Middle frontal gyrus (tissue), 1 donor: ENCODE data around the gene KDF1.

Source experiments
- DNase-seq: peaks from one replicate; pipeline ENCODE4 v3.0.0-alpha.2; 2015; ENCODE audit warnings: low spot score; ENCODE audit errors: extremely low spot score

KDF1 gene, protein sequence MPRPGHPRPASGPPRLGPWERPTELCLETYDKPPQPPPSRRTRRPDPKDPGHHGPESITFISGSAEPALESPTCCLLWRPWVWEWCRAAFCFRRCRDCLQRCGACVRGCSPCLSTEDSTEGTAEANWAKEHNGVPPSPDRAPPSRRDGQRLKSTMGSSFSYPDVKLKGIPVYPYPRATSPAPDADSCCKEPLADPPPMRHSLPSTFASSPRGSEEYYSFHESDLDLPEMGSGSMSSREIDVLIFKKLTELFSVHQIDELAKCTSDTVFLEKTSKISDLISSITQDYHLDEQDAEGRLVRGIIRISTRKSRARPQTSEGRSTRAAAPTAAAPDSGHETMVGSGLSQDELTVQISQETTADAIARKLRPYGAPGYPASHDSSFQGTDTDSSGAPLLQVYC

DNA sequence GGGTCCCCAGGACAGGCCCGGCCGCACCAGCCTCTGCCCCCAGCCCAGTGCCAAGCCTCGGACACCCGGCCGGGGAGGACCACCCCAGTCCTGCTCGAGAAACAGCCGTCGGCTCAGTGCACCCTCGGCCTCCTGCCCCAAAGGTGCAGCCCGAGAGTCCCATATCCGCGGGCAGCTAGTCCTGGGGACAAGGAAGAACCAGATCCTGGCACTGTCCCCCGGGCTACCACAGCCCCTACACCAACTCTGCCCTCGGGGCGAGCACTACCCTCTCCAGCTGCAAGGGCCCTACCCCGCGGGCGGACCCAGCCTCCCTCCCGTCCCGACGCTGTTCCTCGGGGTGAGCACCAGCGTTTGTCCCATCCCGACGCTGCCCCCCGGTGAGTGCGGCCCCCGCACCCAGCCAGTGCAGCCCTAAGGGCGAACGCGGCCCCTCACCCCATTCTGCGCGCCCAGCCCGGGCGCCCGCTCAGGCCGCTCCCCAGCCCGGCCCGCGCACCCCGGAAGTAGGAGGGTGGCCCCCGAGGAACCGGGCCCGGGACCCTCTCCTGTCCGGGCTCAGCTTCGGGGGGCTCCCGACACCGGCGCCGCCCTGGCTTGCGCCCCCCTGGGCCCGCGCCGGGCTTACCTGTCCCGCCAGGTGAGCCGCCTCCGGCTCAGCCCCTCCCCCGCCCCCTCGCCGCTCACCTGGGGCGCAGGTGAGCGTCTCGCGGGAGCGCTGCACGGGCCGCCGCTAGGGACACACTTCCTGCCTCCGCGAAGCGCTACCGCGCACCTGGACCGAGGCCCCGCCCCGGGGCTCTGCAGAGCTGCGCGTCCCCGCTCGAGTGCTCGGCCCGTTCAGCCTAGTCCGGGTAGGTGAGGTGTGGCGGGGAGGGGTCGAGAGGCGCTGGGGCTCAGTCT lies at the start of gene KDF1:
KDF1 (minus strand) TSS at position 747 of the 903 bp plus-strand sequence. CDS start 8,088 bp downstream, outside the sequence.
- DNase-seq, result no peak

DNA sequence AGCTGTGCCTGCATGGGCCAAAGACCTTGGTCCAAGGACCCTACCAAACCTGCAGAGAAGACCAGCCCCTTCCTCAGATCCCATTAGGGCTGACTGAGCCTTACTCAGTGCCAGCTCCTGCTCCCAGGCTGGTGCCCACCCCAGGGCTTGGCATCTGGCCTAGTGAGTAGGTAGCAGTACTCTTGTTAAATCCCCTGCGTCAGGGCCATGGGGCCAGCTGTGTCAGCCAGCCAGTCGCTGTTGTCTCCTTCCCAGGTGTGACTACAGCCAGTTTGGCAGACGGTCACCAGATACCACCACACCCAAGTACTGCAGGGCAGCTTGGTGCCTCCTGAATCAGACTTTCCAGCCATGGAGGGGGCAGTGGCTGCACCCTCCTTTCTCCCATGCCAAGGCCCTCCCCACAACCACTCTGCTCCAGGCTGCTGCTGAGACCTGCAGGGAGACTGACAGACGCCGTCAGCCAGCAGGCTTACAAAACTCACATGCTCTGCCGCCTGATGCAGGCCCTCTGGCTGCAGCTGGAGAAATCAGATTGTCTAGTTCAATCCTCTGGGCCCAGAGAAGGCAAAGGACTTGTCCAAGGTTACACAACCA lies 49.4 kb upstream of the KDF1 start:
- DNase-seq, result no peak

DNA sequence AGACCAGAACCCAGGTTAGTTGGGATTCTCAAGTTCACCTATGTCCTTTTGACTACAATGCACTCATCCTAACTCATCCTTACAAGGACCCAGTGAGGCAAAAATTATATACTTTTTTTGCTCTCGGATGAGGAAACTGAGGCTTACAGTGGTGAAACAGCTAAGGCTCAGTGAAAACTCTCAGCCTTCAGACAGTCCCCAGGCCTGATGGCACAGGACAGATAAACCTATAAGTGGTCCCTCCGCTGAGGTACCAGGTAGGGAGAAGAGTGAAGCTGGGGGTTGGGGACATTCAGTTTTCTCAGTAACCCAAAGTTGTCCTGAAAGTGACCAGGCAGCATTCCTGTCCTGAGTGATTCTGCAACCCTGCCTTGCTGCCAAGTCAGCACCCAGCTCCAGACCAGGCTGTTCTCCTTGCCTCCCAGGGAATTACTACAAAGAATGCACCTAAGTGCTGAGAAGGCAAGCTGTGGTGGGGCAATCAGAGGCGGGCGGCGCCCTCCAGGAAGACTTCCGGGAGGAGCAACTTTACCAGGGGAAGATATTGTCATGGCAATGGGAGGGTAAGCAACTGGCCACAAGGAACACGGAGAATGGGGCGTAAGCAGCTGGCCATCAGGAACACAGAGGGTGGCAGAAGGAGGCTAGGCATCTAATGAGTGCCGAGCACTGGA lies 47.8 kb upstream of the KDF1 start:
- no peak for DNase-seq

DNA sequence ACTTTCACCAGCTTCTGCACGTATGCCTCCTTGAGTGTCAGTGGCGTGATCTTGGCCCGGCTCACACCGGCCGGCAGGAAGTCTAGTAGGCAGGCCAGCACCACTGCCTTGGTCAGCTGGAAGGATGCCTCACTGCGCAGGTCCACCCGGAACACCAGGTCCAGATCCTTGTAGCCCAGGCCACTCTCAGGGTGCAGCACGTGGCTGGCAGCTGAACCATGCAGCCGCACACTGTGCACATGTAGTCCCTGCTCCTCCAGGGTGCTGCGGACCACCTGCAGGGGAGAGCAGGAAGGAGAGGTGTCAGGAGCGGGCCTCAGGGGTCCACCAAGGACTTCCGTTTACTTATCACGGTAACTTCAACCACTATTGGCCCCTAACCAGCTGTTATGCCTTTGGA lies 46.4 kb upstream of the KDF1 start:
- DNase-seq, result no peak

DNA sequence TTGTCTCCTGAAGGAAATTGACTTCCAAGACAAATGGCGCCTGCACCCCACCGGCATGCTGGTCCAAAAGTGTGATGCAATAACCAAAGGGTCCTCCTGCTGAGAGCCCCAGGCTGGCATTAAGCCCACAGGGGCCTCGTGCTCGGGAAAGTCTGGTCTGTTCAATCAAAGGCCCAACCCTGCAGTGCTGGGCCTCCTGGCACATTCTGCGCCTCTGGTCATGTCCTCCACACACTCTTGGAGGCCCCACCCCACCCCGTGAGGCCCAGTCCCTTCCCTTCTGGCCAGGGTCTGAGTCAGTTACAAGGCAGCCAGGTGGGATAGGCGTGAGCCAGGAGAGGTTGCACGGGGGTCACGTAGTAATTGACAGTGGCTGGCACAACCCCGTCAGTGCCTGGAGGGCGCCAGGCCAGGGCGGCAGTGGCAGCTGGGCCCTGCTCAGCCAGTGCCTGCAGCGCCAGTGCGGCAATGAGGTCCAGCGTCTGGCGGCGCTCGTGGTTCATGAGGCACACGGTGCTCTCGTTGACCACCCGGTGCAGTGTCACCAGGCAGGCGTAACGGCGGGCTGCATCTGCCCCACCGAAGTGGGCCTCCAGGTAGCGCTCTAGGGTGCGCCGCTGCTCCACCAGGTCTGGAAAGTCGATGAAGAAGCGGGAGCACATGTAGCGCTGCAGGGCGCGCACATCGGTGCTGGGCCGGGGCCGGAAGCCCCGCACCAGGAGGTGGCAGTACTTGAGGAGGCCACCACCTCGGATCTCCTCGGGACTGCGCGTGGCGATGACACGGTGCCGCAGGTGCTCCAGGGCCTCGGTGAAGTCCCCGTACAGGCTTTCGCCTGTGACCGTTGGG lies 45.6 kb upstream of the KDF1 start:
- no peak for DNase-seq

DNA sequence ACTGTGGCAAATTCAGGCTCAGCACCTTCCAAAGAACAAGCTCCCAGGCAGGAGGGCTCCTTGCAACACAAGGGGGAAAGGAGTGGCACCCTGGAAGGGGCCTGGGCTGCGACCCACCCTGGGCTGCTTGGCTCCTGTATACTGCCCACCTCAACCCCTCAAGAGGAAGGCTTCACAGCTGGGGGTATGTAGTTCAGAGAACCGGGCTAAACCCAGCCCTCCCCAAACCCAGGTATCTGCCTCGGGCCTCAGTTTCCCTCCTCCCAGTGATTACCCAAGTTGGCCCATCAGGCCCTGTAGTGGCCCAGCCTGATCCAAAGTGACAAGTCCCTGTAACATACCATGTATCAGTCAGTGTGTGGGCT lies 44.9 kb upstream of the KDF1 start:
- no peak for DNase-seq

DNA sequence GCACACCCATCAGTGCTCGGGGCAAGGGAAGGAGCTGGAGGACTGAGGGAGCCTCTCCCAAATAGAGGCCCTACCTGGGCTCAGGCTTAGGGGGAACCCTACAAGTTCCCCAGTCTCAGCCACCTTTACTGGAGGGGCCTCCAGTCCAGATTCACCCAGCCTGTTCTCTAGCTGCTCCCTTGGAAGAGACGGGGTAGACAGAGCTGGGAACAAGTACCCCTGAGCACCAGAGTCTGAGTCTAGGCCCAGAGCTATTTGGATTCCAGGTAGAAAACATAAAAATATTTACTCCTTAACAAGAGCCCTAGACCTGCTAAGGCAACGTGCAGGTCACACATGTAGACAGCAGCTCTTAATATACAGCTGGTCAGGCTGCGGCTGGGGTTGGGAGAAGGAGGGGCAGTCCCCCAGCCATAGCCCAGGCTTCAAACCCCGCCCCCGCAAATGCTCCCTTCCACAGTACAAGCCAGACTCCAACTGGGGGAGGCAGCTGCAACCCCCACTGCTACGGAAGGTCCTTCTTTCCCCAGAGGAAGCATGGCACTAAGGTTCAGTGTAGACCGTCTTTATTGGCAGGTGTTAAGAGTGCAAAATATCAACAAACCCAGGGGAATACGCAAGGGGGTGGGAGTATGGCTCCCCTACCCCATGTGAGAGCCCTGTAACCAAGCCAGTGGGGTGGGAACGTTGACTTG lies 44.4 kb upstream of the KDF1 start:
- DNase-seq, result no peak

DNA sequence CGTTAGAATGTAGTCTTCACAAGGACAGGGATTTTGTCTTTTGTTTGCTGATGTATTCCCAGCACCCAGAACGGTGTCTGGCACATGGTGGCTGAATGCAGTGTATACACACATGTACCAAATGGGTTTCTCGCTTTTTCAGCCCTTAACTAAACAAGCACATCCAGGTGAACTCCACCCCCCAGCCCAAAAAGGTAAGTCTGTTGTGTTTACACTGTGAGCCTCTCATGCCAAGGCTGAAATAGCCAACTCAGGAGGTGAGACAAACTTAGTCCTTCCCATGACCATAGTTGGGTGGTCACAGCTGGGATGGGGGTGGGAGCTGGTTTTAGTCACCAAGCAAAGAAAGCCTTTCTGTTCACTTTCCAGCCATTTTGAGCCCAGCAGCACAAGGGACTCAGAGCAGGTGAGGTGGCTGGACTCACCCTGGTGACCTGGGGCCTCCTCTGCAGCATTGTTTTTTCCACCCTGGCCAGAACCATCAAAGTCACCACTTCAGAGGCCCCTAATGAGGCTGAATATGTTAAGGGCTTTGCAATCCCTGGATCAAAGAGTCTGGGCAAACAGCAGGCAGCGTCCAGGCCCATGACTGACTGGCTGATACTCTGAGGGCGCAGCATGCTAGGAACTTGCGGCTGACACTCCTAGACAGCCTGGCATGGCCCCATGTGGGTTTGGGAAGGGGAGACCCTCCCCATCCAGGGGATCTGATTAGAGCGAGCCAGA lies 43.6 kb upstream of the KDF1 start:
- no peak for DNase-seq

DNA sequence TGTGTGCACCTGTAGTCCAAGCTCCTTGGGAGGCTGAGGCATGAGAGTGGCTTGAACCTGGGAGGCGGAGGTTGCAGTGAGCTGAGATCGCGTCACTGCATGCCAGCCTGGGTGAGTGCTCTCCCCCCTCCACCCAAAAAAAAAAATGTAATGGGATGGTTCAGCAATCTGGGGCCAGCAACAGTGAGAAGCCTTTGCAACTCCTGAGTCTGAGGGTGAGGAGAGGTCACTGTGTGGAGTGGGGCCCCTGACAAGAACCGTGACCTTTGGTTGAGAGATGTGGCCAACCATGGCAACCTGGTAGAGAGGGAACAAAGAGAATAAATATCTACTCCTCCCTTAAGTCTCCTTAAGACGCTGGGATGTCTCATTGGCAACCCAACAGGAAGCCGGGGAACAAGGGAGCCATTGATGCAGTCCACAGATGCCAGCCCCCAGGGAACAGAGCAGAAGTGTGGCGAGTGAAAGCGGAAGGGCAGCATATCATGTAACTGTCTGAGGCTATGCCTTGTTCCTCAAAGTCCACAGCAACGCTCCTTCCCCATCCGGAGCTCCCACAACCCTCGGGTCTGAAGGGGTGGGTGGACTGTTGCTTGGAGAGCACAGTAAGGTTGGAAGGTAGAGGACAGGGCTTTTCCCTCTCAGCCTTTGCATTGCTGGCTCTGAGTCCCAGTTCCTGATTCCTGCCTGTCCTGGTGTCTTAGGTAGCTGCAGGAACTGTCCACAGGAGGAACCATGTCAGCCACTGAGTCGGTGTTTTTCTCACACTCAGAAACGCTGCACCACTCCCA lies 41.5 kb upstream of the KDF1 start:
- DNase-seq, result no peak

DNA sequence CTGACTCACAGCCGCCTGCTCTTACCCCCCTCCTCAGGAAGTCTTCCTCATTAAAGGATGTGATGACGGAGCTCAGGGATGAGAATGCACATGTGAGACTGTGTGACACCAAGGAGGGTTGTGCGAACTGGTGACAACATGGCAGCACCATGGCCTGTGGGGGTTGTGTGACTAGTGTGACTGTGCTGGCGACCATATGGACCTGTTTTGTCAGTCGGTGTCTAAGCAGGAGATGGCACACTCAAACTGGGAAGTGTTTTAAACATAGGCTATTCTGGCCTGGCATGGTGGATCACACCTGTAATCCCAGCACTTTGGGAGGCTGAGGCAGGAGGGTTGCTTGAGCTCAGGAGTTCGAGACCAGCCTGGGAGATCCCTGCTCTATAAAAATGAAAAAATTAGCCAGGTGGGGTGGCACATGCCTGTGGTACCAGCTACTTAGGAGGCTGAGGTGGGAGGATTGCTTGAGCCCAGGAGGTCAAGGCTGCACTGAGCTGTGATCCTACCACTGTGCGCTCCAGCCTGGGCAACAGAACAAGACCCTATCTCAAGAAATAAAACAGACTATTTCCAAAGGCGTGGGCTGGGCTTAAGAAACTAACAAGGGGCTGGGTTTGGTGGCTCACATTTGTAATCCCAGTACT lies 40.7 kb upstream of the KDF1 start:
- DNase-seq, result no peak

DNA sequence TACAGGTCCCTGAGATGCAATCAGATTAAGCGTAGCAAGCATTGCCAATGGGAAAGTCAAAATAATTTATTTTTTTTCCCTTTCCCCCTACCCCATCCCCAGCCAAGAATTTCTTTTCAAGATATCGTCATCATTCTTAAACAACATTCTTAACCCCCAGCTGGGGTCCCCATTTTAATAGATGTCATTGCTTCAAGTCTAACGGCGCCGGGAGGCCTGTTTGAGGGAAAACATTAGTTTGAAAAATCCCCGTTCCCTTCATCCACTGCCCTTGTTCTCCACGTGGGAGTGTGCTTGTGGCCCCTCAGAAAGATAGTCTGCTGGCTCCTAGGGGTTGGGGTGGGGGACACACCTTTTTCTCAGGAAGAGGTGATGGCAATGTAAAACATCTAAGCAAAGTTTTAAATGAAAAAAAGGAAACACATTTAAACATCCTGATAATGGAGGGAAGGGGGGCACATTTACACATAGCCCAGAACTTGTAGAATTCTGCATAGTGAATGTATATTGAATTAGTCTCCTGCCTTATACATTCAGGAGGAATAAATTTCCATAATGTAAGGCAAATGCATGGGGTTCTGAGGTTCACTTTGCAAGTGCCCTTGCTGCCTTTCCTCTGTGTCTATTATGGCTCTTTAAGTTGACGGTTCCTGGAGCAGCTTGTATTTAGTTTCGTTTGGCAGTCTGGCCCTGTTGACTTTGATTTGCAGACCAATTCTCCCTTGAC lies 40.0 kb upstream of the KDF1 start:
- no peak for DNase-seq

DNA sequence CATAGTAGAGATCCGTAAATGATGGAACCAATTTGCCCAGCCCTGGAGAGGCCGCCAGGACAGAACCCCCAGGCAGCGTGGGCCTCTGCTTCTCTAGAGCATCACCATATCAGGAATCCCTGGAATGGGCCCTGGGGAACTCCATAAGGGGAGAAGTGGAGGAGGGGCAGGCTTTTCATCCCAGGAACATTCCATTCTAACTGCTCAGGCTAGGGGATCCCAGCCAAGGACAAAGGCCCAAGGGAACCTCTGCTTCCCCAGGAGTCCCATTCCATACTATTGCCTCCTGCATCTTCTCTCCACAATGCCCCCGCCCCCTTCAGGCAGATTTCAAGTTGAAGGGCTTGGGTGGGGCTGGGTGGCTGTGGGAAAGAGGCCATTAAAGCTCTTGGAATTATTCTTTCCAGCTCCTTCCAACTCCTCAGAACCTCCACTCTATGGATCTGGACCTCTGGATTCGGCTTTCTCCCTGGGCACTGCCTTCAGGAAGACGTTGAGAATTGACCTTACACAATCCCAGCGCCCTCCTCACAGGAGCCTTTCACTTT lies 39.2 kb upstream of the KDF1 start:
- no peak for DNase-seq

DNA sequence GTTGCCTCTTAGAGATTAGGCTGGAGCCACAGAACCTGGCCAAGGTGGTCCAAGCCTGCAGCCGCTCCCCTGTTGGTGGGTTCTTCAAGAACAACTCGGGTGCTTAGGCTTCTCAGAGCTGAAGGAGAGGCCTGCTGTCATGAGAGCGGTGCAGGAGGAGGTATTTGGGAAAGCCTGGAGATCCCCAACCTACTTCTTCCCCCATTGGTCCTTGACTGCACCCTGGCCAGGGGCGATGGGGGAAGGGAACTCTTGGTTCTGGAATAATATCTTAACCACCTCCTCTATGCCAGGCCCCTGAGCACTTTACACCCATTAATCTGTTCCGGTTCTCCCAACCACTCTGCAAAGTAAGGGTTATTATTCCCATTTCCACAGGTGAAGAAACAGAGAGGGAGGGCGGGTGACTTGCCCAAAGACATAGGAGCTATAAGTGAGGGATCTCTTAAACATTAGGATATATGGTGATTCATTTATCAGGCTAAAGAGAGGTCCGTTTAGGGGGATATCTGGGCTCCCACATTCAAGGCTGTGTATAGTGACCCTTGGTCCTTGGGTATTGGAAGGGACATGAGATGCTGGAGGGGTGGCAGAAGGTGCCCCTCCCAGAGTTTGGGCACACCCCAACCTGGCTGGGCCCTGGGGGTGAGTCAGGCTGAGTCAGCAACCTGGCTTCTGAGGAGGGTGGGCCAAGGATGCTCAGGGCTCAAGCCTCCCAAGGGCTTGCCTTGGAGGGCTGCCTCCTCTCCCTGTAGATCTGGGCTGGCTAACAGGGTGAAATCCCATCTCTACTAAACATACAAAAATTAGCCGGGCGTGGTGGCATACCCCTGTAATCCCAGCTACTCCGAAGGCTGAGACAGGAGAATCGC lies 38.4 kb upstream of the KDF1 start:
- no peak for DNase-seq

DNA sequence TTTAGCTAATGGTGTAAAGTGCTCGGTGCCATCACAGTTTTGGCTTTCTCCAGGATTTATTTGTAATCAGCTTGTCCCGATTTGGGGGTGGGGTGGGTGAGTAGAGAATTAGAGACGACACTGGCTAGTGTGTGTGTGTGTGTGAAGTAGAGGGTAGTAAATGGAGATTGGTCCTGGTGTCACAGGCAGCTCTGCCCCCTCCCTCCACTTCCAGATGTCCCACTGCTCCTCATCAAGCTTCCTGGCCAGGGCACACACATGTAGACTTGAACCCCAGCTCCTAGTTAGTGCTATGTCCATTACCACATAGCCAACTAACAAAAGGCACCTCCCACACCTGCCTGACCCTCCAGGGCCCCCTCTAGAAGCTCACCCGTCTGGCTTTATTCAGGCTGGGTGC lies 36.4 kb upstream of the KDF1 start:
- no peak for DNase-seq

DNA sequence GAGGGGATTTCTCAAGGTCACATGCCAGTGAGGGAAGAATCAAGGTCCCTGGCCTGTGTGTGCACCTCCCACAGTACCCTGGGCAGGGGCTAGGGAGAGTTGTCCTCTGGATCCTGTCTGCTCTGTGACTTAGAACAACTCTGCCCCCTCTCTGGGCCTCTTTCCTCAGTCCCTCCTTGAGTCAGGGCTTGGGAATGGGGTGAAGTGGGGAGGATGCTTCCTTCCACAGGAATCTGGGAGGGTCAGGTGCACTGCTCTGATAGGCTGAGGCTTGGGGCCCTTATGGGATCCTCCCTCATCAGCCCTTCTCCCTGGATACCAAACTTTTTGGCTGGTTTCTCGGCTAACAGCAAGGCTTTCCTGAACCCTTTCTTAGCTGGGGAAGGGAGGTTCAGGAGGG lies 35.8 kb upstream of the KDF1 start:
- DNase-seq, result no peak
